GM19043 (cell line): ENCODE results near the gene PTPRD.
"Not testable (repeated sequence)": the region's sequence is repeated elsewhere in the genome, so short reads cannot be mapped to it uniquely, and the experiment has no call there.

Experiments
- ATAC-seq: cut with Tn5 transposase; IDR thresholded peaks from one replicate; pipeline ENCODE4 v1.9.1; 2021; ENCODE audit warnings: low read depth; ENCODE audit not compliant: unreplicated experiment

The PTPRD gene

GRCh38 chr9:9556865-9557803, 1055.7 kb downstream of the PTPRD start:
- ATAC-seq: no peak

- ATAC-seq: no peak
Observed at GRCh38 chr9:9552665-9553064, 1060.1 kb downstream of the PTPRD start.

GRCh38 chr9:9538766-9539165, 1074.0 kb downstream of the PTPRD start:
- no peak for ATAC-seq

- ATAC-seq: no peak
Observed at GRCh38 chr9:9538356-9538755, 1074.4 kb downstream of the PTPRD start.

GRCh38 chr9:9536523-9536922, 1076.3 kb downstream of the PTPRD start:
- ATAC-seq: no peak

GRCh38 chr9:9523476-9524139, 1089.2 kb downstream of the PTPRD start:
- no peak for ATAC-seq

GRCh38 chr9:9522406-9522805, 1090.4 kb downstream of the PTPRD start:
- ATAC-seq: no peak

- no peak for ATAC-seq
Observed at GRCh38 chr9:9521033-9521779, 1091.6 kb downstream of the PTPRD start.

GRCh38 chr9:9504869-9505268, 1107.9 kb downstream of the PTPRD start:
- ATAC-seq: no peak

GRCh38 chr9:9499546-9499945, 1113.3 kb downstream of the PTPRD start:
- no peak for ATAC-seq

GRCh38 chr9:9498846-9499245, 1114.0 kb downstream of the PTPRD start:
- ATAC-seq: no peak

GRCh38 chr9:9498128-9498527, 1114.7 kb downstream of the PTPRD start:
- no peak for ATAC-seq

- no peak for ATAC-seq
Observed at GRCh38 chr9:9494336-9494735, 1118.5 kb downstream of the PTPRD start.

- no peak for ATAC-seq
Observed at GRCh38 chr9:9492506-9492905, 1120.3 kb downstream of the PTPRD start.

GRCh38 chr9:9489183-9489582, 1123.6 kb downstream of the PTPRD start:
- ATAC-seq: no peak

GRCh38 chr9:9483175-9483574, 1129.6 kb downstream of the PTPRD start:
- no peak for ATAC-seq

GRCh38 chr9:9478741-9479140, 1134.1 kb downstream of the PTPRD start:
- ATAC-seq: no peak

- no peak for ATAC-seq
Observed at GRCh38 chr9:9469271-9469670, 1143.5 kb downstream of the PTPRD start.

GRCh38 chr9:9441874-9442273, 1170.9 kb downstream of the PTPRD start:
- ATAC-seq: not testable (repeated sequence)

- ATAC-seq: no peak
Observed at GRCh38 chr9:9437641-9438040, 1175.2 kb downstream of the PTPRD start.

- not testable (repeated sequence) for ATAC-seq
Observed at GRCh38 chr9:9426454-9426853, 1186.3 kb downstream of the PTPRD start.
